Measurements from ENCODE around the gene APOBEC3G.
A peak's percentile ranks its signal among the peaks of the same experiment; 100 is the strongest.

APOBEC3G gene

DNA sequence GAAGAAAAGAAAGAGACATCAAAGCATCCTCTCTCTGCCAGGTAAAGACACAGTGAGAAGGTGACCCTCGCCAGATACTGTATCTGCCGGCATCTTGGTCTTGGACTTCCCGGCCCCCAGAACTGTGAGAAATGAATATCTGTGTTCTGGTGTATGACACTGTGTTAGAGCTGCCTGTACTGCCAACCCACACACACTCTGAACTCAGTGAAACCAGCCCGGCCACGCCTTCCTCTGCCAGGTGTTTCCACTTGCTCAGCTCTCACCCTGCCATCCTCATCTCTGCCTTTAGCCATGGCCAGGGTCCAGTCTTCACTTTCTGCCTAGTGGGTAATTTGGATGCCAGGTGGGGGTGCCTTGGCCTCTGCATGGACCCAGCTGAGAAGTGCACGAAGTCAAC lies 51.4 kb downstream of the APOBEC3G start:
- no peak for DNase-seq

DNA sequence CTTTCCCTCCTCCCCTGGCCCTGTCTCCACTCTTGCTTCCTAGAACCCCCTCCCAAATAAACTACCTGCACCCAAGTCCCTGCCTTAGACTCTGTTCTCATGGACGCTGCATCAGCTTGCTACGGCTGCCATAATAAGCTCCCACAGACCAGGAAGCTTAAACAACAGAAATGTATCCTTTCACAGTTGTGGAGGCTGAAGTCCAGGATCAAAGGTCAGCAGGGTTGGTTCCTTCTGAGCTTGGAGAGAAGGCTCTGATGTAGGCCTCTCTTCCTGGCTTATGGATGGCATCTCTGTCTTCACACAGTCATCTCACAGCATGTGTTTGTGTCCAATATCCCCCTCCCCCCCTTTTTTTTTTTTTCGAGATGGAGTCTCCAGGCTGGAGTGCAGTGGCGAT lies 52.0 kb downstream of the APOBEC3G start:
- DNase-seq: no peak

DNA sequence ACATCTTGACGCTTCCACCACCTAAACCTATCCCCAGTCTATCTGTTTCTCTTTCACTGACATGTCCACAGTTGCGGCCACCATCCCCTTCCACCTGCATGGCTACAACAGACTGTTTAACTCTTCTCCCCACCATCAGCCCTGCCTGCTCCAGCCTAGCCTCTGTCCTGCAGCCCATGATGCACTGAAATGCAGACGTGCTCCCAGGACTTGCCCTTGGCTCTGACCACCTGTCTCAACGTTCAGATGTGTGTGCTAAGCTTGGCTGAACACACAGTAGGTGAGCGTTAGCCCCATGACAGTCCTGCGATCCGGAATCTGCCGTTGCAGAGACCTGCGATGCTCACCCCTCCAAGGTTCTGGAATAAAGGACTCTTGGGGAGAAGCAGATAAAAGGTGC lies 52.7 kb downstream of the APOBEC3G start:
- no peak for DNase-seq

DNA sequence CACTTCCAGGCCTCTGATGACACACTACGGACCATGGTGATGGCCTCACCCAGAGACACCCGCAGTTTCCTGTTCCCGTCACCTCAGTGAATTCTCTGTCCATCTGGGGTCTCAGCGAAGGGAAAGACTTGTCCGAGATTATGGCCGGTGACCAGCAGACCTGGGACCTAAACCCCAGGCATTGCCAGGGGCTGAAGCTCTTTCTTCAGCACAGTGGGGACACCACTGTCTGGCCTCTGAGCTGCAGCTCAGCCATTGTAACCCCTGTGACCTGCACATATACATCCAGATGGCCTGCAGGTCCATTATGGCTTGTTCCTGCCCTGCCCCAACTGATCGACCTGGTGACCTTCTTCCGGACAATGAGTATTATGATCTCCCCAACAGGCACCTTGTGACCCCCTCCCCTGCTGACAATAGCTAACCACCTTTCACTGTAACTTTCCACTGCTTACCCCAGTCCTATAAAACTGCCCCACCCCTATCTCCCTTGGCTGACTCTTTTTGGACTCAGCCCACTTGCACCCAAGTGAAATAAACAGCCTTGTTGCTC lies 53.2 kb downstream of the APOBEC3G start:
- no peak for DNase-seq

DNA sequence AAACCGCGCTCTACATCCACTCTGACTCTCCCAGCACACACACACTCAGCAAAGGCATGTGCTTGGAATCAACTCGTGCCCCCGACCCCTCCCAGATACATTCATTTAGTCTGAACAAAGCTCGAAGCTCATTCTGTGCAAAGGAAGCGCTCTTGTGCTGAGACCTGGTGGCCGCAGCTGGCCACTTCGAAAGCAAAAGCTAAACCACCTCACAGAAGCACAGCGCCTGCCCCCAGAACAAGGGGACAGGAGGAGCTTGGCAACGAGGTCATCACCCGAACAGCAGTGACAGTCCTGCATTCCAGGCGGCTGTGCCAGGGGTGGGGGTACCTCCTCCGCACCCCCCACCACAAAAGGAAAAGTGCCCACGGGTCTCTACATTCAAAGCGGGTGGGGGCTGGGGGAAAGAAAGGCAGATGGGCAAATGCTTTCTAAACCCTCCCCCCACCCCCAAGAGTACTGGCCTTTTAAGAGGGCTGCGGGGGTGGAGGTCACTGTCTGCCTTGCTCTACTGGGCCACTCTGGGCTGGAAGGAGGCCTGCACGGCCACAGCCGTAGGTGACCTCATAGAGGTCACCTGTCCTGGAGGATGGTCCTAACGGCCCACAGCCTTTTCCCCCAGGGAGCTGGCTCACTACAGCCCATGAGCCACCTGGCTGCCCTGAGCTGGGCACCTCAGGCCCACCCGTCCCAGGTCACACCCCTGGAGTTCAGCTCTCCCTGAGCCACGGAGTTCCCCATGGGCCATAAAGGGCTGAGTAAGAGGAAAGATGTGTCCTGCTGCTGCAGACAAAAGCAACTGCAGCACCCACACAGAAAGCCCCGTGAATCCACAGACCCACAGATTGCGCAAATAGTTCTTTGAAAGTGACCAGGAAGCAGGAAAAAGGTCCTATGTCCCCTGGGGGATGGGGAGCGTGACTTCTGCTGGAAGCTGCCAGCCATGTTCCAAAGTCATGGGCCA lies 54.1 kb downstream of the APOBEC3G start:
- no peak for DNase-seq

DNA sequence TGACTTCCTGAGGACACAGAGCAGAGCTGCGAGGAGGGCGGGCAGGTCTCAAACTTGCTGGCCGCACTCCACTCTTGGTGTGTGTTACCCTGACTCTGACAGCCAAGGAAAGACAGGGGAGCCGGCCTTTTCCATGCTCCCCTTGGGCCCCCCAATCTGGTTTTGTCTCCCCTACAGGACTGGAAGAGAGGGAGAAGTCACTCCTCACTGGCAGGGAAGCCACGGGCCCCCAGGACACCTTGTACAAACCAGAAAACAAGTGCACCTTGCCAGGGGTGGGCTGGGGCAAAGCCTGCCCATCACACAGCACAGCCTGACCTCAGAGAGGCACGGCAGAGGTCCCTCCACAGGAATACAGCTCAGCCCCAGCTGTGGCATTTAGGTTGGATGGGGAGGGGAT lies 55.2 kb downstream of the APOBEC3G start:
- DNase-seq: no peak

DNA sequence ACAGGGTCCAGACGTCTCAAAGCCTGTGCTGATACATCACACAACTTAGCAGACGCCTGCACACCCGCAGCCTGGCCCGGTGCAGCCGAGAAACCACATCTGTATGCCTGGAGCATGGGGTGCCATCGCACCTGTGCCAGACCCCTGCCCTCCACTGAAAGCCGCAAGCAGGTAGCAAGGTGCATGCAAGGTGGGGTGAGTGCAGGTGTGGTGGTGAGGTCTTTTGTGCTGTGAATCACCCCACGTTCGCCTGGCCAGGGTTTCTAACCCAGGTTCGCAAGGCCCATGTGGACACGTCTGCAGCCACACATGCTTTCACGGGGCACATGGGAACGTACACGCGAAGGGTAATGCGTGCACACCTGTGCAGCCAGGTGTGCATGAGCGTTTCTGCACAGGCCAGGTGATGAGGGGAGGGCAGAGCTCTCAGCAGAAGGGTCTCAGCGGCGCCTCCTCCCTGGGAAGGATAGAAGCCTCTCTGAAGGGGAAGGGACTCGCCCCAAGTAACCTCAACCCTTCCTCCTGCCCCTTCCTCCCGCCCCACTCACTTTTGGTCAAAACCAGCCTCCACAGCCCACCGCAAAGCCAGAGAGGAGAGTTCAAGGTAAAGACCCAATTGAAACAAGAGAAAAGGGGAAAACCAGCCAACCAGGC lies 55.9 kb downstream of the APOBEC3G start:
- DNase-seq: no peak

DNA sequence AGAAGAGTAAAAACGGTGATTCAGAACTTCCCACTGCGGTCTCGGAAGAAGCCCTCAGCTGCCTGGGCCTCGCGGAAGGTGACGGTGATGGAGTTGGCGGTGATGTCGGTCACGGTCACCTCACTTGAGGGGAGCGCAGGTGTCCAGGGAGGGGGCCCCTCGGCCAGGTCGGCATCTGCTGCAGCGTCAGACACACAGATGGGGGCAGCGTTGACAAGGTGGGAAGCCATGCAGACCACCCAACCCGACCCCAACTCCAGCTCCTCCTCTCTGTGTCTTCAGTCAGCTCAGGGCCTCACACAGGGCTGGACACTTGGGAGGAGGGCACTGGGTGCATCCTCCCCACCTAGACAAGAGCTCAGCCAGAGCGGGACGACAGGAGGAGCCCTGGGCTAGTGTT lies 56.8 kb downstream of the APOBEC3G start:
- no peak for DNase-seq

DNA sequence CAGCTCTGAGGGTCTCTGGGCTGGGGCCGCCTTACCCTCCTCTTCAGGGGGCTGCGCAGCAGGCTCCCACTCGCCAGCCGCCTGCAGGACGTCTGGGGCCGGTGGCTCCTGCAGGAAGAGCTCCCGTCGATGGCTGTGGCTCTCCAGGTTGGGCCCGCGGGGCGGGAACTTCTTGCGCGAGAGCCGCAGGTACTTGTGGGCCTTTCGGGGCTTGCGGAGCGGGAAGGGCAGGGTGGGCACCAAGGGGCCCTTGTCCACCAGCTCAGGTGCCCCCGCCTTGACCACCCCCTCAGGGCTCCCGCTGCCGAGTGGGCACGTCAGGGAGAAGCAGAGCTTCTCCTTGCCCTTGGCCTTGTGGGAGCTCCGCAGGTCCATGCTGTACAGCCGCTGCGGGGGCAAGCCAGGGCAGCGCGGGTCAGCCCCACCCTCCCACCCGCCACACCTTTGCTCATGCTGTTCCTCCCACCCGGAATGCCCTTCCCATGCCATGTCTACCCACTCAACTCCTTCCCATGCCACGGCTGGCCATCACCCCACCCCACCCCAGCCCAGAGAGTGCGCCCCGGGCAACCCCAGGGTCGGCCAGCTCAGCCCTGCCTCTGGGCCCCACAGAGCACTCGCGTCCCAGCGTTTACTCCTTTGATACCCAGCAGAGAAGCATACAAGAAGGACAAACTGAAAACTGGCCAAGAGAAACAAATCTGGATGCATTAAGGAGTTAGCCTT lies 57.5 kb downstream of the APOBEC3G start:
- no peak for DNase-seq

DNA sequence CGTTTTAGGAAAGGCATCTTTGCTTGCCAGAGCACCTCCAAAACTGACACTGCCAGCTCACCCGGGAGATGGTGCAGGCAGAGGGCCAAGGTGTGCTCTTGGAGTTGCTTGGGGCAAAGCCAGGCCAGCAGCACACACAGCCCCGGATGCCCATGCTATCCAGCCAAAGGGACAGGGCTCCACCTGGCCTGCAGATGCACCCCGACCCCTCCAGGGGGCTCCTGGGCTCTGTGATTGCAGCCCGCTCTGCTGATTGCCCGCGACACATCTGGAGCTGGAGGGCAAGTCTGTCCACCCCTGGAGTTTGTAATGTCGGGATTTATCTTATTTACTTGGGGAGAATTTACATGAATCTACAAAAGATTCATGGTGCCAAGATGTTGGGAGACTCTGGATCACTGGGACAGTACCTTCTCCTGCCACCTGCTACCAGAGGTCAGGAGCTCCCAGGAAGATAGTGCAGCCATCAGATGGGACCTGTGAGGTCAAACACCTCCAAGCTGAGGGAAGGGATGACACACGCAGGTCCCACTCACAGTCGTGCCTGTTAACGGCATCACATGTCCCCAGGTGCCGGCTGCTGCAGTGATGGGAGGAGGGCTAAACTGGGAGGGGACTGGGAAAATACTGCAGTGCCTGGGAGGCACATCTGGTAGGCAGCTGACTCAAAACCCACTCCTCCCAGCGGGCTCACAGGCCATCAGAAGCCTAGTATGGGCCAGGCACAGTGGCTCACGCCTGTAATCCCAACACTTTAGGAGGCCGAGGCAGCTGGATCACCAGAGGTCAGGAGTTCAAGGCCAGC lies 58.2 kb downstream of the APOBEC3G start:
- peak in 1 of 2 experiments; percentile 27 for DNase-seq

DNA sequence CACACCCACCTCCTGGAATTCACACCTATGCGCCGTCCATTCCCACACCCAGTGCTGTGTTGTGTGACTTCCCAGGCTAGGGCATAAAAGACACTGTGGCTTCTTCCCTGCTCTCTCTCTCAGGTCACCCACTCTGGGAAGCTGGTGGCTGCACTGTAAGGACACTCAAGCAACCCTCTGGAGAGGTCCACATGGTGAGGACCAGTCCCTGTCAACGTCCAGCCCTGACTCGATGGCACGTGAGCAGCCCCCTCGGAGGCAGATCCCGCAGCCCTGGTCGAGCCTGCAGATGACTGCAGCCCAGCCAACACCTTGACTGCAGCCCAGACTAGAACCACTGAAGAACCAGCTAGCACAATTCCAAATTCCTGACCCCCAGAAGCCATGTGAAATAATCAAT lies 59.2 kb downstream of the APOBEC3G start:
- no peak for DNase-seq
